Left ventricle myocardium superior (tissue), 1 donor: ENCODE results near the gene HLA-DMA. TPM values are rescaled to one million over a fixed set of nuclear protein-coding genes. Genes with fewer than 3 reads are reported as not detected.

Source experiments
- ATAC-seq: fragments of 200-7000 bp; cut with Tn5 transposase; one replicate; pipeline ENCODE4 v1.9.1; 2020; ENCODE audit warnings: mild to moderate bottlenecking, moderate library complexity
- DNase-seq: peaks from one replicate; pipeline ENCODE4 v3.0.0-alpha.2; 2020
- intact Hi-C: fragments of 100-400 bp; cut with micrococcal nuclease; formaldehyde crosslinking; loops from one replicate; pipeline ENCODE4 v1.11.0; 2022
- long read RNA-seq: library from polyadenylated mRNA; unstranded; transcript quantifications from one replicate; pipeline ENCODE4 v2.0.0, GENCODE V29; 2021
- total RNA-seq: library from RNA; stranded (reverse); fragmentation: NEBNext Ultra II Directional; extraction: Animal tissue kit (Norgen Biotek cat#: 25700); gene quantifications from one replicate; pipeline ENCODE4 v1.2.1, GENCODE V29; 2021
- donor health status: DM: no; HTN: yes; CAD: no; lungs with severe emphysema.

HLA-DMA gene
- total RNA-seq = 20.0 TPM
- long read RNA-seq, transcript HLA-DMA-201 (5 exons, 1,123 nt) = major isoform, 23 of 32 reads
- long read RNA-seq, partial matches to known transcripts = 1 of 32 reads
- long read RNA-seq, other reads (novel, unspliced or antisense) = 5 of 32 reads

DNA sequence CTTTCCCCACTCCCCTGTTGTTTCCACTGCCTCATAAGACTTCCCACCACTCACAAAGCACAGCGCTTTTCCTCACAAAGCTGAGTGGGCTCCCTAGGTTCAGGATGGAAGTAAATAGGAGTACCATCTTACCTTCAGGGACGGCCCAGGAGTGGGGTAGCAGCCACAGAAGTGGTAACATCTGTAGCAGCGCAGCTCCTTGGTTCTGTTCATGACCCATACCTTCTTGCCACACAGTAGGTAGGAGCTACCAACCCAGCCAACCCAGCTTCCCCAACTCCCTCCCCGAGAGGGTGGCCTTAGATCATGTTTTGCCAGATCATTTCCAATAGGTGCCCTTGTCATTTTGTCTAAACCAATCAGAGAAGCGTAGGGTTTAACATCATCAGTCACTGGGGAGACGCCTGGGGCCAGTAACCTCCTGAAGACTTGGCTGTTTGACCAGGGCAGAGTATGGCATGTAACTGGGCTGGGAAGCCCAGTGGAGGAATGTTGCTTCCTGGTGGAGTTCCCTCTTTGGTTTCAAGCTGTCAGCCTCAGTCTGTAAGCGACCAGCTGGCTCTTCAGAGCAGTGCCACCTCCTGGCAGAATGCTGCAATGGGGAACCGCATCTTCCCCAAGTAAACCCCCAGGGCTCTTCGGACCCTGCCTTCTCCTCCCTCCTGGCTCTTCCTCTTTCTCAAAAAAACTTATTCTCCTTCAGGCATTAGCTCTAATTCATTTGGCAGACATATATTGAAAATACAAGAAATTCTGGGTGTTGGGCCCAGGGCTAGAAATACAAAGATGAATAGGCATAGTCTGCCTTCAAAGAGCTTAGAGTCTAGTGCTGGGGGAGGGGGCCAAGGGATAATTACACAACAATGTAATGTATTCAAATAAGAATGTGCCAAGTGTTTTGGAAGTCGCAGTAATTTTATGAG lies at the start of gene HLA-DMA:
HLA-DMA (minus strand) TSS at position 281 of the 923 bp plus-strand sequence; CDS start at position 220, 61 bp downstream.
- DNase-seq = peak; percentile 82
- intact Hi-C loops = no loop called here
- ATAC-seq = peak; percentile 99

DNA sequence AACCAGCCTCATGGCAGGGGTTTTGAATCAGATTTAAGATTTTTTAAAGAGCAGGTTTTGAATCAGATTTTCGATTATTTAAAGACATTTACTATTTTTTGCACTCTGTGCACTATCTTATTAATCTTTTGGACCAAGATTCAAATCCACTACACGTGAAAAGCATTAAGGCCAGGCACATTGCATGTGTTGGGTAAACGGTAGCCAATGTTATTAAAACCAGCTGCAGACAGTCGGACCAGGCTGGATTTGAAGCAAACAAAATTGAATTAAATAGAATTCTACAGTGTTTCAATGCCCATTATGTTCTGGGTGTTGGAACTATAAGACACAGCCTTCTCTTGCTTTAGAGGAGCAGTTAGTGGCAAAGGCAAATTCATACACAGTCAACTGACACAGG lies 48.8 kb upstream of the HLA-DMA start:
- ATAC-seq (no peak), DNase-seq (no peak)
- intact Hi-C loops = no loop called here

DNA sequence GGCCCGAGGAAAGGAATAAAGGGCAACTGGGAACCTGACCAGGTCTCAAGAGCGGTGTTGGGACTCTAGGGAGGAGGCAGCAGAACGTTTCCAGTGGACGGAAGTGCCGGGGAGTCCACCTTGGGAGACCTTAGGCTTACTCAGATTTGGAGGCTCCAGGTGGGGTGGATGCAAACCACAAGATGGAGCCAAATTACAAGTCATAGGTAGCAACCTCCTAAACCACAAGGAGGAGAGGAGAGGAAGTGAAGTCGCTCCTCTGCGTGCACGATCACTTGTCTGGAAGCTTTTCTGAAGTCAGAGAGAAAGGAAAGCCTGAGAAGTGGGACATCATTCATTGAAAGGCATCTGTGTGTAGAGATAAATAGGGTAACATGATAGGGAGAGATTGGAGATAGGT lies 47.2 kb upstream of the HLA-DMA start:
- intact Hi-C loops = no loop called here

DNA sequence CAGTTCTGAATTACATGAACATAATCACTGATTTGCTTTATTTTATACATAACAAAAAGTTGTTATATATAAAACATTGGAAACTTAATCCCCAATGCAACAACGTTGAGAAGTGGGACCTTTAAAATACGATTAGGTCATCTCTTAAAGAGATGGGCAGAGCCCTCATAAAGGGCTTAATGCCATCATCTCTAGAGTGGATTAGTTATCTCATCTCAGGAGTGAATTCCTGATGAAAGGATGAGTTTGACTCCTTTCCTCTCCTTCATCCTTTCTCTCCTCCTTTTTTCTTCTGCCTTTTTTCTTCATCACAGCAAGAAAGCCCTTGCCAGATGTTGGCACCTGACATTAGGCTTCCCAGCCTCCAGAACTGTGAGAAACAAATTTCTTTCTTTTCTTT lies 42.6 kb upstream of the HLA-DMA start:
- no peak for ATAC-seq
- intact Hi-C loops = no loop called here
- DNase-seq = no peak

More for the DNA sequence above, 47.2 kb upstream of the HLA-DMA start:
- no peak for ATAC-seq
- no peak for DNase-seq

DNA sequence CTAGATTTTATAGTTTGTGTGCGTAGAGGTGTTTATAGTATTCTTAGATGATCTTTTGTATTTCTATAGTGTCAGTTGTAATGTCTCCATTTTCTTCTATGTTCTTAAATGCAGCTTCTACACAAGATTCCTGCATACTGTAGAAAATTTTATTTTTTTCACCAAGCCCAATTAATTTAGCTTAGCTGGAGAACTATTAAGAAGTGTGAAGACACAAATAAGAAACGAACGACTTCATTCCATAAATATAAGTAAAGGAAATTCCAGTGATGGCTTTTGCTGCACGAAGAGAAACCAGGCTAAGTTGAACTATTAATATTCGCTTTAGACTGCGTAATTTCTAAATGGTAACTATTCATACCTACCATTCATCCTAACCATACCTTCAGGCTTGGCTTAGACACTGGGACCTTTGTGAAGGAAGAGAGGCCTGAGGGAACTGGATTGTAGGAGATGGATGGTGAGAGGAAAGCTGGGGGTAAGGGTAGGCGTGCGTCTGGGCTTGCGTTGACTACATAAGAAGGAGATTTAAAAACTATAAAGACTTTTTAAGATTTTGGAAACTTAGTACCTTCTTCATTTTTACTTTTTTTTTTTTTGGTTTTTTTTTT lies 40.6 kb upstream of the HLA-DMA start:
- ATAC-seq = no peak
- DNase-seq = no peak
- intact Hi-C loops = no loop called here

DNA sequence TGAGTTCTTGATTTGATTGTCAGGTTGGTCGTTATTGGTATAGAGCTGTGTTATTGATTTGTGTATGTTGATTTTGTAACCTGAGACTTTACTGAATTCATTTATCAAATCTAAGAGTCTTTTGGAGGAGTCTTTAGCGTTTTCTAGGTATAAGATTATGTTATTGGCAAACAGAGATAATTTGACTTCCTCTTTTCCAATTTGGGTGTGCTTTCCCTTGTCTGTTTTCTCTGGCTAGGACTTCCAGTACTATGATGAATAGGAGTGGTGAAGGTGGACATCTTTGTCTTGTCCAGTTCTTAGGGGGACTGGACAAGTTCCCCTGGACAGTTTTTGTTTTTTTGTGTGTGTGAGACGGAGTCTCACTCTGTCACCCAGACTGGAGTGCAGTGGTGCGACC lies 39.1 kb upstream of the HLA-DMA start:
- intact Hi-C loops = no loop called here
- ATAC-seq = no peak
- no peak for DNase-seq

DNA sequence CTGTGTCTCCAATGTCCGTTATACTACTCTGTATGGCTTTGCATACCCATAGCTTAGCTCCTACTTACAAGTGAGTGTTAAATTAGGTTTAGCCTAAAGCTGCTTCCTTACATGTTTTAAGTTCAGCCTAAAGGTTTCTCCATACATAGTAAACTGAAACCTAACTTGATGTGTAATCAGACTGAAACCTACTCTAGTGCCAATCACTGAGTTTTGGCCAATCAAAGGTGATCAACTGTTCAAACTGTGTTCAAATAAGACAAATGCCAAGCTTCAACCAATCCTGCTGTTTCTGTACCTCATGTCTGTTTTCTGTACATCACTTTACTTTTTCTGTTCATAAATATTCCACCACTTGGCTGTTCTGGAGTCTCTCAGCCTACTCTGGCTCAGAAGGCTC lies 36.5 kb upstream of the HLA-DMA start:
- DNase-seq = no peak
- intact Hi-C loops = no loop called here
- no peak for ATAC-seq

DNA sequence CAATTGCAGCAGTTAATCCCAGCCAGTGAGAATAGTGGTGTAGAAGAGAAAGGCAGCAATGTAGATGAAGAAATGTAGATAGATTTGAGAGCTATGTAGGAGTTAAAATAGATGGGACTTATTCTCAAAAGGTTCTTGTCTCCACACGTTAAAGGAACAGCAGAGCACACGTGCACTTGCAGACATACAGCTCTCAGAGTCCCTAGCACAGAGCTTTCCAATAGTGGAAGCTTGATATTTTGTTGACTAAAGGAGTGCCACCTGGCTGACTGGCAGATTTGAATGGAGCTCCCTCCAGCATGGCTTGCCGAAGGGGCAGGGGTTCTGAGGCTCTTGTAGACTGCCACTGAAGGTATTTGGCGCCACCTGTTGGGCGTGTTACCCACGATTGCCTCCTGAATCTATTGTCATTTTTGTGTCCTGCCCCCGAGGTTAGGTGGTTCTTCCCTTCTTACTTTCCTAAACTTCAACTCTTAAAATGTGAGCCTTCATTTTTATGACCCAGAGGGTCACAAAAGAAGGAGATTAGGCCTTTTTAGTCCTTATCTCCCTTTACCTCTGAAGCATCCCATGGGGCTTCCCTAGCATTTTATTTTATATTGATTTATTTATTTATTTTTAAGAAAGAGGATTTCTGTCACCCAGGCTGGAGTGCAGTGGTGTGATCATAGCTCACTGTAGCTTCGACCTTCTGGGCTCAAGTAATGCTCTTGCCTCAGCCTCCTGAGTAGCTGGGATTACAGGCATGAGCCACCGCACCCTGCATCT lies 31.9 kb upstream of the HLA-DMA start:
- DNase-seq (peak; percentile 94), ATAC-seq (peak; percentile 83)
- intact Hi-C loops = loop anchor here (5.0 kb wide), 2 partner anchors 53 to 98 kb away; no protein-coding TSS in a partner anchor

DNA sequence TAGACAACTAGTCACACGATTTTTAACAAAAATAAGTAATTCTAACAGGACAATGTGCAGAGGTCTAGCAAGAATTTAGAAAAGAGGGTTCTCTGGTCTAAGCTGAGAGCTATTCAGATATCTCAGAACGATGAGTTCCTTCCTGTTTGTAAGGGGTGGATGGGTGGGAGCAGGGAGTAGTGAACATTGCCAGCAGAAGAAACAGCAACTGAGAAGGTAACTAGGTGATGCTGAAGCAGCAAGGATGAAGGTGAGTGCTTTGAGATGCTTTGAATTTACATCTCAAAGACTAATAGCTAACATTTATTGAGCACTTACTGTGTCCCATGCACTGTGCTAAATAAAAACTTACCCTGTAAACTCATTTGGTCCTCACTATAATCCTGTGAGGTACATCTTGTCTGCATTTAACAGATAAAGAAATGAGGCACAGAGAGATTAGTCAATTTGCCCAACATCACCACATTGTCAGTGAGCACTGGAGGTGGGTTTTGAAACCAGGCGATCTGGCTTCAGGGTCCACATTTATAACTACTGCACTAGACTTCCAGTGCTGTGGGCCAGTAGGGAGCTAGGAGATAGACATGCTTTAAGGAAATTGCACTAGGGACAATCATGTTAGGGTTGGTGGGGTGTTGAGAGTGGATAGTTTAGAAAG lies 31.2 kb upstream of the HLA-DMA start:
- ATAC-seq (peak; percentile 2), DNase-seq (no peak)
- intact Hi-C loops = loop anchor here (5.0 kb wide), 2 partner anchors 52 to 97 kb away; no protein-coding TSS in a partner anchor

DNA sequence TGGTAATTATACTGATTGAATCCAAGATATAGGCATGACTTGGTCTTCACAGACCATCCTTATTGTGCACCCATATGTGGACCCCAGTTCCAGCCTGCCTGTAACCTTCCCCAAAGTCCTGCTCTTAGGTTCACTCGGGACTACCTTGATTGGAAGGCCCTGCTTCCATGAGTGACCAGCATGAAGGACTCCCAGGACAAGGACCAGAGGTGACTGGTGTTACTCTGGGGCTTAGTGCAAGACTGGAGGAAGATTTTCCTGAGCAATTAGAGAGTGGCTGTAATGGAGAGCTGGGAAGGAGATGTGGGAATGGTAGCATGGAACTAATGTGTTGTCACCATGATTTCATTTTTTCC lies 30.6 kb upstream of the HLA-DMA start:
- ATAC-seq (peak; percentile 14), DNase-seq (no peak)
- intact Hi-C loops = loop anchor here (5.0 kb wide), 2 partner anchors 51 to 96 kb away; no protein-coding TSS in a partner anchor

DNA sequence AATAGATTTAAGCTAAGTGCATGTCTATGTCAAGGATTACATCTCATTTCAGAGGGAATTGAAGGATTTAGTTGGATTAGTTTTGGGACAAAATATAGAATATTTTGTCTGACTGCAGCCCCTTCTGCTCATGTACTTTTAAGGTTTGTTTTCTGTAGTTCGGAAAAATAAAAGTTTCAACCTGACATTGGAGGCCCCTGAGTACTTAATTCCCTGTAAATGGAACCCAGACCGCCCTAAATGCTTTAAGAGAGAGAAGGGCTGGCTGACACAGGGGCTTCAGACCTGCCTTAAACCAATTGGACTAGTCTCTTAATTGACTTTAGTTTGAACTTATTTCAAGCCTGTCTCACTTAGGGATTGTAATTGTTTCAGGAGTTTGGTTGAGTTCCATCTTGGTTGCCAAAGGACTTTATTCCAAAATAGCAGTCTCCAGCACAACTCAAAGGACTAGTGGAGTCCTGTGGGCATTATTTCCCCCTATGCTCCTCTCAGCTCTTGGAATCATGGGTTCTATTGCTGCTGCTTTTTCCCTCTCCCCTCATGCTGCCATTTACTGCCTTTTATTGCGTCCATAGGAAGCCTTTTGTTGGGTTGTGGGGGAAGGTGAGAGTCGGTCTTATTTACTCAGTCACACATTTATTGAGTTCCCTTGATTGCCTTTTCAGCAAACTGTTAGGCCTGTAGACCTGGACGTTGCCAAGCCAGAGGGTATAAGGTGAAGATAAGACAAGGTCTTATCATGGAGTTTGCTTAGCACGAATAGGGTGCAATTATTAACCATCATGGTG lies 30.0 kb upstream of the HLA-DMA start:
- DNase-seq (no peak), ATAC-seq (peak; percentile 5)
- intact Hi-C loops = loop anchor here (5.0 kb wide), 2 partner anchors 51 to 96 kb away; no protein-coding TSS in a partner anchor

DNA sequence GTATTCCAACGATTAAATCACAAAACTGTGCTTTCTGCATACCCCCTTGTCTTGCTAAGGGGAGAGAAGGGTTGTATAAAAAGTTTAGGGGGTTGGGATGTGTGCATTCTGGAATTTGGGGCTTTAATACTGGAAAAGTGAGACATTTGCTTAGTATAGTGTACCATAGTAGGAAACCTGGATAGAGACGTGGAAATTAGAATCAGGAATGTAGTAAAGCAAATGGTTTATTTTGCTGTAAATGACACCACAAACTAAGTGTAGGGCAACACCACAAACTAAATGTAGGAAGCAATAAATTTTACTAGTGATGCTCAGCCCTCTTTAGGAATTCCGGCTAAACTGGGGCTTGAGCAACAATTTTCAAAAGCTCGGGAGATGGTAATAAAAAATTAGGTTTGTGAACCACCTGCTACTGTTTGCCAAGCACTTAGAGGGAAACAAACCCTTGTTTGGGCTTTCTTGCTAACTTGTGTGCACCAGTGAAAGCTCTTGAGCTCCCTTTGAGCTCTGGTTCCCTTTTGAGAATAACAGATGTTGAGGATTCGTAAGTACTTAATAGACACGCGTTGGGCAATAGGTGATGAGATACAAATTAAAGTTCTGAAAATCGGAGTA lies 29.3 kb upstream of the HLA-DMA start:
- ATAC-seq (no peak), DNase-seq (no peak)
- intact Hi-C loops = loop anchor here (5.0 kb wide), 2 partner anchors 50 to 95 kb away; no protein-coding TSS in a partner anchor

DNA sequence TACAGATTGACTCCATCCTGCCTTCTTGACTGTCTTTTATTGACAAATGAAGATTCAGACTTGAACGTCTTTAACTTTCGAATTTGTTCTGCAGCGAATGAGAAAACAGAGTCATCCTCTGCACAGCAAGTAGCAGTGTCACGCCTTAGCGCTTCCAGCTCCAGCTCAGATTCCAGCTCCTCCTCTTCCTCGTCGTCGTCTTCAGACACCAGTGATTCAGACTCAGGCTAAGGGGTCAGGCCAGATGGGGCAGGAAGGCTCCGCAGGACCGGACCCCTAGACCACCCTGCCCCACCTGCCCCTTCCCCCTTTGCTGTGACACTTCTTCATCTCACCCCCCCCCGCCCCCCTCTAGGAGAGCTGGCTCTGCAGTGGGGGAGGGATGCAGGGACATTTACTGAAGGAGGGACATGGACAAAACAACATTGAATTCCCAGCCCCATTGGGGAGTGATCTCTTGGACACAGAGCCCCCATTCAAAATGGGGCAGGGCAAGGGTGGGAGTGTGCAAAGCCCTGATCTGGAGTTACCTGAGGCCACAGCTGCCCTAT lies 27.7 kb upstream of the HLA-DMA start:
- DNase-seq = no peak
- intact Hi-C loops = loop anchor here (5.0 kb wide), 2 partner anchors 48 to 93 kb away; no protein-coding TSS in a partner anchor
- ATAC-seq = no peak

DNA sequence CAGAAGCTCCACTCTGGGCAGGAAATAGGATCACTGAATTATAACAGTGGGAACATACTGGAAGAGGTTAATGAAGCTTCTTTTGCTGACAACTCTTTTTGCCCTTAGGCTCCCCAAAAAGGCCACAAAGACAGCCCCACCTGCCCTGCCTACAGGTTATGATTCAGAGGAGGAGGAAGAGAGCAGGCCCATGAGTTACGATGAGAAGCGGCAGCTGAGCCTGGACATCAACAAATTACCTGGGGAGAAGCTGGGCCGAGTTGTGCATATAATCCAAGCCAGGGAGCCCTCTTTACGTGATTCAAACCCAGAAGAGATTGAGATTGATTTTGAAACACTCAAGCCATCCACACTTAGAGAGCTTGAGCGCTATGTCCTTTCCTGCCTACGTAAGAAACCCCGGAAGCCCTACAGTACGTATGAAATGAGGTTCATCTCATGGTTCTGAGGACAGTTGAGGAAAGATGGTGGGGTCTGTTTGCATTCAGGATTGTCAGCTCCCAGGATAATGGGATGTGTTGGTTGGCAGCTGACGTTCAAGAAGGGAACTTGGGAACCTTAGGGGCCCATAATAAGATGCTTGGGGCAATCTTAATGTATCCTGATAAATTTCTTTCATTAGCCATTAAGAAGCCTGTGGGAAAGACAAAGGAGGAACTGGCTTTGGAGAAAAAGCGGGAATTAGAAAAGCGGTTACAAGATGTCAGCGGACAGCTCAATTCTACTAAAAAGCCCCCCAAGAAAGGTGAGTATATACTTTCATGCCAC lies 27.0 kb upstream of the HLA-DMA start:
- intact Hi-C loops = loop anchor here (5.0 kb wide), 2 partner anchors 48 to 93 kb away; no protein-coding TSS in a partner anchor
- no peak for ATAC-seq
- no peak for DNase-seq

DNA sequence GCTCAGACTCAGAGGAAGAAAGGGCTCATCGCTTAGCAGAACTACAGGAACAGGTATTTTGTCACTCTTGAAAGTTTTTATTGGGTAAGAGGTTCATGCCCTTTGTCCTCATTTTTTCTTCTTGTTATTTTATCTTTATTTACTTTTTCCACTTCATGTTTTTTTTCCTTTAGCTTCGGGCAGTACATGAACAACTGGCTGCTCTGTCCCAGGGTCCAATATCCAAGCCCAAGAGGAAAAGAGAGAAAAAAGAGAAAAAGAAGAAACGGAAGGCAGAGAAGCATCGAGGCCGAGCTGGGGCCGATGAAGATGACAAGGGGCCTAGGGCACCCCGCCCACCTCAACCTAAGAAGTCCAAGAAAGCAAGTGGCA lies 25.0 kb upstream of the HLA-DMA start:
- intact Hi-C loops = no loop called here
- DNase-seq = no peak
- ATAC-seq = no peak

DNA sequence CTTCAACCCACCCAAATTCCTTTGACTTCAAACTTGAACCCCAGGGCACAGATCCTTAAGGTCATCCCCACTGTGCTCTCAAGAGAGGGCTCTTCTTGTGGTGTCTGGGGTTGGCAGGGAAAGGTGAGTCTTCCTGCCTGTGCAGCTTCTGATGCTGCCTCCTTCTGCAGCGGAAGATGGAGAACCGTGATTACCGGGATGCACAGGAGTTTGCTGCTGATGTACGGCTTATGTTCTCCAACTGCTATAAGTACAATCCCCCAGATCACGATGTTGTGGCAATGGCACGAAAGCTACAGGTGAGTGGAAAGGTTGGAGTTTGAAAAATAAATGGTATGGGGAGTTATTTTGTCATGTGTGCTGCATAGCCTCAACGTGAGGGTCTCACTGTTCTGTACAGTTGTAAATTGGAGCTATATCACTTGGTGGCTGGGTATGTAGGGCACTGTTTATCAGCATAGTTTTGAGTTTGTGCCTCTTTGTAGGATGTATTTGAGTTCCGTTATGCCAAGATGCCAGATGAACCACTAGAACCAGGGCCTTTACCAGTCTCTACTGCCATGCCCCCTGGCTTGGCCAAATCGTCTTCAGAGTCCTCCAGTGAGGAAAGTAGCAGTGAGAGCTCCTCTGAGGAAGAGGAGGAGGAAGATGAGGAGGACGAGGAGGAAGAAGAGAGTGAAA lies 24.5 kb upstream of the HLA-DMA start:
- intact Hi-C loops = no loop called here
- no peak for DNase-seq
- ATAC-seq = no peak
